A549 (cell line): Measurements from ENCODE around the gene MAST3. TPM values are rescaled to one million over a fixed set of nuclear protein-coding genes. Genes with fewer than 3 reads are reported as not detected.

Experiments used
- ATAC-seq, 2 experiments: fragments of 200-7000 bp in 1 of 2; fragments of >200 bp in 1 of 2; cut with Nextera tagmentation in 1 of 2; cut with Tn5 transposase in 1 of 2; 3 replicates each; pipeline versions ENCODE4 v1.8.0 to v1.9.1; 2018 to 2020; ENCODE audit warnings: mild to moderate bottlenecking in 1 of 2, moderate library complexity in 1 of 2
- CTCF ChIA-PET: fragments of 300-600 bp; sonication (Branson Sonifier 250); formaldehyde crosslinking; extraction: SDS; loops from one replicate; lab custom pipeline; 2021; ENCODE audit warnings: antibody characterized with exemption, inconsistent platforms; lab: Yijun Ruan, JAX
- POLR2A ChIA-PET: fragments of 350-600 bp; formaldehyde crosslinking; extraction: SDS; loops from one replicate; lab custom pipeline; 2021; ENCODE audit warnings: antibody characterized with exemption, inconsistent platforms; lab: Yijun Ruan, JAX
- DNase-seq, 2 experiments: peaks; one replicate each; pipeline versions ENCODE4 v3.0.0 to v3.0.0-alpha.2; 2011 to 2016; ENCODE audit warnings: low read depth in 1 of 2, low spot score in 1 of 2
- FAIRE-seq: peaks from 2 replicates; lab custom pipeline; 2011; peaks lifted over from hg19 to GRCh38; lab: Jason Lieb, UNC
- H3K27ac ChIP-seq, 2 experiments: fragments of >200 bp; sonication (Bioruptor Twin); formaldehyde crosslinking; 3 replicates each; pipeline ENCODE4 v1.5.1; 2016 to 2017
- H3K4me1 ChIP-seq: fragments of >200 bp; sonication (Bioruptor Twin); formaldehyde crosslinking; 3 replicates; pipeline ENCODE4 v1.6.1; 2016
- H3K4me2 ChIP-seq: fragments of >200 bp; sonication (Bioruptor Twin); formaldehyde crosslinking; 3 replicates; pipeline ENCODE4 v1.6.1; 2016
- H3K4me3 ChIP-seq: fragments of >200 bp; sonication (Bioruptor Twin); formaldehyde crosslinking; 3 replicates; pipeline ENCODE4 v1.5.1; 2016
- H3K9me3 ChIP-seq: fragments of >200 bp; sonication (Bioruptor Twin); formaldehyde crosslinking; 3 replicates; pipeline ENCODE4 v1.6.1; 2016
- CEBPB ChIP-seq, 2 experiments: fragments of >200 bp in 1 of 2; sonication (Bioruptor Twin) in 1 of 2; formaldehyde crosslinking in 1 of 2; IDR thresholded peaks; 2 replicates each; pipeline ENCODE4 v1.6.1; 2012 to 2016
- EHF ChIP-seq: fragments of 250-450 bp; sonication (Bioruptor Pico); IDR thresholded peaks from 2 replicates; pipeline ENCODE4 v1.5.0; 2020; ENCODE audit warnings: mild to moderate bottlenecking
- EHMT2 ChIP-seq: fragments of 200-600 bp; sonication (generic); IDR thresholded peaks from 2 replicates; pipeline ENCODE4 v1.6.1; 2016; ENCODE audit warnings: antibody characterized with exemption, low read depth, mild to moderate bottlenecking, moderate library complexity
- FOSB ChIP-seq: fragments of 250-450 bp; sonication (Bioruptor Pico); IDR thresholded peaks from 2 replicates; pipeline ENCODE4 v1.5.0; 2020; ENCODE audit warnings: mild to moderate bottlenecking, moderate library complexity
- JUNB ChIP-seq: fragments of >200 bp; sonication (Bioruptor Twin); formaldehyde crosslinking; IDR thresholded peaks from 2 replicates; pipeline ENCODE4 v1.6.1; 2016
- MAZ ChIP-seq: fragments of 150-350 bp; IDR thresholded peaks from 2 replicates; pipeline ENCODE4 v1.6.1; 2014; ENCODE audit warnings: antibody characterized with exemption, low read depth, low read length, borderline replicate concordance
- MYC ChIP-seq: IDR thresholded peaks from 2 replicates; pipeline ENCODE4 v1.6.1; 2012; ENCODE audit warnings: mild to moderate bottlenecking, inconsistent platforms, low read length, improper control_type of control experiment, borderline replicate concordance
- PHF8 ChIP-seq: fragments of 200-600 bp; sonication (generic); IDR thresholded peaks from 2 replicates; pipeline ENCODE4 v1.6.1; 2016; ENCODE audit warnings: low read depth, mild to moderate bottlenecking, antibody characterized with exemption, moderate library complexity, borderline replicate concordance
- POLR2A ChIP-seq: IDR thresholded peaks from 2 replicates; pipeline ENCODE4 v1.6.1; 2012; ENCODE audit warnings: mild to moderate bottlenecking, low read length
- RCOR1 ChIP-seq: fragments of 150-350 bp; IDR thresholded peaks from 2 replicates; pipeline ENCODE4 v1.6.1; 2014; ENCODE audit warnings: antibody characterized with exemption, low read length, low read depth
- SREBF2 ChIP-seq: fragments of 450-650 bp; IDR thresholded peaks from 2 replicates; pipeline ENCODE4 v1.6.1; 2014; ENCODE audit warnings: mild to moderate bottlenecking, moderate library complexity
- ZFP36 ChIP-seq: fragments of 450-650 bp; IDR thresholded peaks from 2 replicates; pipeline ENCODE4 v1.6.1; 2014; ENCODE audit warnings: borderline replicate concordance; ENCODE audit not compliant: partially characterized antibody
- ZSCAN20 ChIP-seq: fragments of 250-450 bp; sonication (Bioruptor Pico); IDR thresholded peaks from 2 replicates; pipeline ENCODE4 v1.8.0; 2022; ENCODE audit warnings: mild to moderate bottlenecking, moderate library complexity
- WGBS: methylation state at CpG from one replicate; pipeline ENCODE4 v1.1.6; 2017; ENCODE audit errors: missing lambda C conversion rate; 5-methylcytosine and 5-hydroxymethylcytosine counted together
- polyA plus RNA-seq, 4 experiments: library from polyadenylated mRNA; depleted of rRNA in 3 of 4; stranded (reverse); fragments of >200 nt; fragmentation: RNase III in 1 of 4; extraction: RNeasy Plus Mini Kit Qiagen cat#74134 plus additional on column Dnase treatment in 1 of 4; gene quantifications; 2 replicates in 3 of 4; 3 replicates in 1 of 4; pipeline ENCODE4 v1.2.3, GENCODE V29; 2011 to 2017
- TF ChIP-seq, protein P1 (sequence below): fragments of 200-600 bp; sonication (generic); IDR thresholded peaks from 2 replicates; pipeline ENCODE4 v1.6.1; 2016; ENCODE audit warnings: antibody characterized with exemption, mild to moderate bottlenecking, moderate library complexity
- TF ChIP-seq, protein P2 (sequence below): fragments of 150-350 bp; IDR thresholded peaks from 2 replicates; pipeline ENCODE4 v1.6.1; 2014; ENCODE audit warnings: low read depth, mild to moderate bottlenecking, low read length
- TF ChIP-seq, protein P3 (sequence below): fragments of >200 bp; sonication (Bioruptor Twin); formaldehyde crosslinking; IDR thresholded peaks from 3 replicates; pipeline ENCODE4 v1.5.1; 2016

The MAST3 gene
- polyA plus RNA-seq, 2 of the 4 experiments (the other 2 are of a cell fraction): 1.3 to 2.5 TPM

DNA sequence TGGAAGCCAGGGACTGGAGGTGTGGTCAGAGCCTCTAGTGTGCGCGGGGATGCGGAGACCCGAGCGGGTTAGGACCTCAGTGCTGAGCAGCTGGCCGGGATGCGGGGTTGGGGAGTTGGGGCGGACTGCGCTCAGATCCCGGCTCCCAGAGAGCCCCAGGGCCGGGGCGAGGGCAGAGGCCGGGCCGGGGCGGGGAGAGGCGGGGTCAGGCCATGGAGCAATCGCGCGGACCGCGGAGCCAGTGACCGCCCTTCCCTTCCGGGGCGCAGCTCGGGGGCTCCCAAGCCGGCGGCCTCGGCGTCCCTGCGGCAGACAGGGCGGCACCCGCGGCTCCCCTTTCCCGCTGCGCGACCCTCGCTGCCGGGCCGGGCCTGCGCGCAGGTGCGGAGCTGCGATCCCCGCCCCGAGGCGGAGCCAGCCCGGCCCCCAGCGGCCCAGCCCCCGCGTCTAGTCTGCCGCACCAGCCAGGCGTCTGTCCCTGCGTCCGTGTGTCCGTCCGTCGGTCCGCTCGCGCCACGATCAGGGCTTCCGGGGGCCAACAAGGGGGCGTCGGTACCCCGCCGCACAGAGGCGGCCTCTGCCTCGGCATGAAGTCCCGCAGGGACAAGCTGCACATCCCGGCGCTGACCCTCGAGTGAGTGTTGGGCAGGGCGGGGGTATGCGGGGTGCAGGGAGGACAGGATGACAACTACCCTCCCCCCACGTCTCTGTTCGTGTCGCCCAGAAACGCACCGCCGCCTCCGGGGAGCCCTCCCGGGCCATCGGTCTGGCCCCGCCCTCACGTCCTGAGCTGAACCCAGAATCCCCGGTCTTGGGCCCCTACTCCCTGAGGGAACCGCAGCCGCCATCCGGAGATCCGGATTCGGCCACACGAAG lies 12.4 kb downstream of the MAST3 start:
- H3K4me3 ChIP-seq: peak overlapping the region; percentile 83
- WGBS: 0% methylated on average over 10 of the region's 92 CpGs
- DNase-seq (no peak), ATAC-seq (peak; percentile 77 to 81), FAIRE-seq (no peak)
- H3K27ac ChIP-seq: peak overlapping the region; percentile 78 to 90
- ChIA-PET POLR2A (interaction anchor here (0.6 kb wide), 1 partner anchor 130 kb away, joined by 3 read pairs; no protein-coding TSS in a partner anchor), CTCF (interaction anchor here (1.1 to 5.4 kb wide), 6 partner anchors 20 to 142 kb away, joined by 4 to 32 read pairs (median 6); no protein-coding TSS in a partner anchor)
- TF ChIP-seq SREBF2: no peak
- no peak for TF ChIP-seq EHMT2
- no peak for TF ChIP-seq ZSCAN20 (CRISPR knock-in tag)
- TF ChIP-seq RCOR1: no peak
- TF ChIP-seq EHF (CRISPR knock-in tag): no peak
- 0 out of 2 replicates have a peak, but pooled peaks have one; percentile 5 for TF ChIP-seq POLR2A
- peak; percentile 77 for TF ChIP-seq ZFP36
- H3K4me2 ChIP-seq: peak overlapping the region; percentile 93
- no peaks in the 10 kb centered on the region for H3K9me3 ChIP-seq
- H3K4me1 ChIP-seq: peaks cover 16% of the 10 kb centered on the region

DNA sequence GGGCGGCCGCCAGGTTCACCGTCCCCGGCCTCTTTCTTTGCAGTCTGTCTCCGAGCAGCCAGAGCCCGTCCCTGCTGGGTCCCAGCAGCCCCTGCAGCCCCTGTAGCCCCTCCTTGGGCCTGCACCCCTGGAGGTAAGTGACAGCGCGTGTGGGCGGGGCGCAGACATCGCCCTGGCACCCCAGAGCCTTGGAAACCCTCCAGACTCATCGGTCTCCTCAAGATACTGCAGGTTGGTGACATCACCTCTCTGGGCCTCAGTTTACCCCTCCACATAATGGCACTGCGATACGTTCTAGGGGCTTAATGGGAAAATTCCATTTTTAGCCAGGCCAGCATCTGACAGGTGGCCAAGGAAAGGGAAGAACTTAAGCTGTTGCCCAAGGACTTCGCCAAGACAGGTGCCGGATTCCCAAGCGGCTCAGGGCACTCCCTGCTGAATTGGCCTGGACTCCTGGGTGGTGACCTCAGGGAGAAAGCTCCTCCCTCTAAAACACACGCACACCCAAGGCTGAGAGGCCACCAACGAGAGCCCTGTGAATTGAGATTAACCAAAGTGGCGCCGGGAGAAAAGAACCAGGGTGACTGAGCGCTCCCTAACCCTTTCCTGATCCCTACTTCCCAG lies 13.1 kb downstream of the MAST3 start:
- H3K9me3 ChIP-seq: no peaks in the 10 kb centered on the region
- ChIA-PET CTCF (interaction anchor here (0.8 to 5.4 kb wide), 4 partner anchors 21 to 173 kb away, joined by 3 to 32 read pairs (median 8); no protein-coding TSS in a partner anchor), POLR2A (no interaction called here)
- no peak for DNase-seq
- H3K4me2 ChIP-seq: peak overlapping the region; percentile 93
- H3K27ac ChIP-seq: peak overlapping the region; percentile 78 to 90
- no peak for FAIRE-seq
- ATAC-seq: no peak
- peak overlapping the region; percentile 83 for H3K4me3 ChIP-seq
- WGBS: 64% methylated on average over 16 of the region's 22 CpGs
- no peak for TF ChIP-seq FOSB (CRISPR knock-in tag)
- TF ChIP-seq, protein P1, sequence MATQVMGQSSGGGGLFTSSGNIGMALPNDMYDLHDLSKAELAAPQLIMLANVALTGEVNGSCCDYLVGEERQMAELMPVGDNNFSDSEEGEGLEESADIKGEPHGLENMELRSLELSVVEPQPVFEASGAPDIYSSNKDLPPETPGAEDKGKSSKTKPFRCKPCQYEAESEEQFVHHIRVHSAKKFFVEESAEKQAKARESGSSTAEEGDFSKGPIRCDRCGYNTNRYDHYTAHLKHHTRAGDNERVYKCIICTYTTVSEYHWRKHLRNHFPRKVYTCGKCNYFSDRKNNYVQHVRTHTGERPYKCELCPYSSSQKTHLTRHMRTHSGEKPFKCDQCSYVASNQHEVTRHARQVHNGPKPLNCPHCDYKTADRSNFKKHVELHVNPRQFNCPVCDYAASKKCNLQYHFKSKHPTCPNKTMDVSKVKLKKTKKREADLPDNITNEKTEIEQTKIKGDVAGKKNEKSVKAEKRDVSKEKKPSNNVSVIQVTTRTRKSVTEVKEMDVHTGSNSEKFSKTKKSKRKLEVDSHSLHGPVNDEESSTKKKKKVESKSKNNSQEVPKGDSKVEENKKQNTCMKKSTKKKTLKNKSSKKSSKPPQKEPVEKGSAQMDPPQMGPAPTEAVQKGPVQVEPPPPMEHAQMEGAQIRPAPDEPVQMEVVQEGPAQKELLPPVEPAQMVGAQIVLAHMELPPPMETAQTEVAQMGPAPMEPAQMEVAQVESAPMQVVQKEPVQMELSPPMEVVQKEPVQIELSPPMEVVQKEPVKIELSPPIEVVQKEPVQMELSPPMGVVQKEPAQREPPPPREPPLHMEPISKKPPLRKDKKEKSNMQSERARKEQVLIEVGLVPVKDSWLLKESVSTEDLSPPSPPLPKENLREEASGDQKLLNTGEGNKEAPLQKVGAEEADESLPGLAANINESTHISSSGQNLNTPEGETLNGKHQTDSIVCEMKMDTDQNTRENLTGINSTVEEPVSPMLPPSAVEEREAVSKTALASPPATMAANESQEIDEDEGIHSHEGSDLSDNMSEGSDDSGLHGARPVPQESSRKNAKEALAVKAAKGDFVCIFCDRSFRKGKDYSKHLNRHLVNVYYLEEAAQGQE: no peak
- TF ChIP-seq, protein P2, sequence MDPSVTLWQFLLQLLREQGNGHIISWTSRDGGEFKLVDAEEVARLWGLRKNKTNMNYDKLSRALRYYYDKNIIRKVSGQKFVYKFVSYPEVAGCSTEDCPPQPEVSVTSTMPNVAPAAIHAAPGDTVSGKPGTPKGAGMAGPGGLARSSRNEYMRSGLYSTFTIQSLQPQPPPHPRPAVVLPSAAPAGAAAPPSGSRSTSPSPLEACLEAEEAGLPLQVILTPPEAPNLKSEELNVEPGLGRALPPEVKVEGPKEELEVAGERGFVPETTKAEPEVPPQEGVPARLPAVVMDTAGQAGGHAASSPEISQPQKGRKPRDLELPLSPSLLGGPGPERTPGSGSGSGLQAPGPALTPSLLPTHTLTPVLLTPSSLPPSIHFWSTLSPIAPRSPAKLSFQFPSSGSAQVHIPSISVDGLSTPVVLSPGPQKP: no peak
- no peak for TF ChIP-seq CEBPB (IDR thresholded peaks at IDR 0.05)
- TF ChIP-seq, protein P3, sequence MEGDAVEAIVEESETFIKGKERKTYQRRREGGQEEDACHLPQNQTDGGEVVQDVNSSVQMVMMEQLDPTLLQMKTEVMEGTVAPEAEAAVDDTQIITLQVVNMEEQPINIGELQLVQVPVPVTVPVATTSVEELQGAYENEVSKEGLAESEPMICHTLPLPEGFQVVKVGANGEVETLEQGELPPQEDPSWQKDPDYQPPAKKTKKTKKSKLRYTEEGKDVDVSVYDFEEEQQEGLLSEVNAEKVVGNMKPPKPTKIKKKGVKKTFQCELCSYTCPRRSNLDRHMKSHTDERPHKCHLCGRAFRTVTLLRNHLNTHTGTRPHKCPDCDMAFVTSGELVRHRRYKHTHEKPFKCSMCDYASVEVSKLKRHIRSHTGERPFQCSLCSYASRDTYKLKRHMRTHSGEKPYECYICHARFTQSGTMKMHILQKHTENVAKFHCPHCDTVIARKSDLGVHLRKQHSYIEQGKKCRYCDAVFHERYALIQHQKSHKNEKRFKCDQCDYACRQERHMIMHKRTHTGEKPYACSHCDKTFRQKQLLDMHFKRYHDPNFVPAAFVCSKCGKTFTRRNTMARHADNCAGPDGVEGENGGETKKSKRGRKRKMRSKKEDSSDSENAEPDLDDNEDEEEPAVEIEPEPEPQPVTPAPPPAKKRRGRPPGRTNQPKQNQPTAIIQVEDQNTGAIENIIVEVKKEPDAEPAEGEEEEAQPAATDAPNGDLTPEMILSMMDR: no peak
- no peak for TF ChIP-seq MAZ
- TF ChIP-seq JUNB: no peak
- no peak for TF ChIP-seq PHF8
- no peak for TF ChIP-seq MYC
- peaks cover 16% of the 10 kb centered on the region for H3K4me1 ChIP-seq
